ENCODE measurements around the gene MMP28. TPM values are rescaled to one million over a fixed set of nuclear protein-coding genes. Genes with fewer than 3 reads are reported as not detected.

Gene MMP28
- total RNA-seq, 1 donor from 2014 or later = 44.6 TPM

GRCh38 chr17:35734396-35734795 is 61.0 kb downstream of the MMP28 start:
- peak in 1 of 2 donors; percentile 24 for DNase-seq (ENCODE audit: low spot score in 2 of 2)
- H3K4me3 ChIP-seq = no peak overlapping the region
- no peak overlapping the region for H3K27ac ChIP-seq
- TF ChIP-seq CTCF (IDR thresholded peaks at IDR 0.05) = no peak
- H3K4me1 ChIP-seq = peaks cover 0 to 11% of the 10 kb centered on the region in 2 donors
- no peaks in the 10 kb centered on the region for H3K27me3 ChIP-seq
- H3K36me3 ChIP-seq = no peaks in the 10 kb centered on the region
- intact Hi-C loops (cut with DNase I) = loop anchor here (5.0 kb wide), 2 partner anchors 37 to 52 kb away; no protein-coding TSS in a partner anchor
- no peaks in the 10 kb centered on the region for H3K9me3 ChIP-seq

GRCh38 chr17:35733366-35733765 is 62.1 kb downstream of the MMP28 start:
- H3K9me3 ChIP-seq = no peaks in the 10 kb centered on the region
- no peak for TF ChIP-seq CTCF (IDR thresholded peaks at IDR 0.05)
- peaks cover 0 to 11% of the 10 kb centered on the region in 2 donors for H3K4me1 ChIP-seq
- H3K36me3 ChIP-seq = no peaks in the 10 kb centered on the region
- no peak overlapping the region for H3K27ac ChIP-seq
- no peaks in the 10 kb centered on the region for H3K27me3 ChIP-seq
- intact Hi-C loops (cut with DNase I) = loop anchor here (5.0 kb wide), 2 partner anchors 36 to 51 kb away; no protein-coding TSS in a partner anchor
- no peak overlapping the region for H3K4me3 ChIP-seq
- DNase-seq (ENCODE audit: low spot score in 2 of 2) = no peak

- Histone ChIP-seq H3K4me3 (peak overlapping the region in 1 of 2 donors; percentile 81), H3K4me1 (peaks cover 0 to 11% of the 10 kb centered on the region in 2 donors), H3K27me3 (no peaks in the 10 kb centered on the region), H3K9me3 (no peaks in the 10 kb centered on the region), H3K27ac (no peak overlapping the region), H3K36me3 (no peaks in the 10 kb centered on the region)
- DNase-seq (ENCODE audit: low spot score in 2 of 2) = no peak
- intact Hi-C loops (cut with DNase I) = loop anchor here (5.0 kb wide), 2 partner anchors 35 to 50 kb away; no protein-coding TSS in a partner anchor
- TF ChIP-seq CTCF (IDR thresholded peaks at IDR 0.05) = no peak
These were observed 62.7 kb downstream of the MMP28 start for GRCh38 chr17:35732806-35733136.

GRCh38 chr17:35731917-35732805 is 63.3 kb downstream of the MMP28 start:
- peak in 1 of 2 donors; percentile 56 for DNase-seq (ENCODE audit: low spot score in 2 of 2)
- no peak overlapping the region for H3K27ac ChIP-seq
- no peak for TF ChIP-seq CTCF (IDR thresholded peaks at IDR 0.05)
- peak overlapping the region; percentile 76 to 81 for H3K4me3 ChIP-seq
- peaks cover 0 to 11% of the 10 kb centered on the region in 2 donors for H3K4me1 ChIP-seq
- H3K9me3 ChIP-seq = no peaks in the 10 kb centered on the region
- no peaks in the 10 kb centered on the region for H3K36me3 ChIP-seq
- intact Hi-C loops (cut with DNase I) = loop anchor here (5.0 kb wide), 2 partner anchors 35 to 50 kb away; no protein-coding TSS in a partner anchor
- H3K27me3 ChIP-seq = no peaks in the 10 kb centered on the region

GRCh38 chr17:35731239-35731916 is 64.1 kb downstream of the MMP28 start, which contains the start of gene RASL10B:
Gene RASL10B, plus strand, starts transcription at chr17:35731639. Its CDS starts 3,546 bp downstream, at chr17:35735185.
- Histone ChIP-seq H3K27ac (no peak within 1 kb of the TSS), H3K4me3 (peak within 1 kb of the TSS; percentile 76 to 81), H3K36me3 (no peaks in the 10 kb centered on the region), H3K9me3 (no peaks in the 10 kb centered on the region), H3K4me1 (peaks cover 0 to 14% of the 10 kb centered on the region in 2 donors), H3K27me3 (no peaks in the 10 kb centered on the region)
- intact Hi-C loops (cut with DNase I) = loop anchor here (5.0 kb wide), 2 partner anchors 34 to 49 kb away; no protein-coding TSS in a partner anchor
- peak in 1 of 2 donors; percentile 86 for DNase-seq (ENCODE audit: low spot score in 2 of 2)
- TF ChIP-seq CTCF (IDR thresholded peaks at IDR 0.05) = no peak
